AG09319 (cell line): ENCODE results near the gene SAFB2.

Source experiments
- DNase-seq: peaks from one replicate; pipeline ENCODE4 v3.0.0-alpha.2; 2010; ENCODE audit warnings: low read depth; ENCODE audit errors: extremely low read depth
- CTCF ChIP-seq: IDR thresholded peaks from 2 replicates; pipeline ENCODE4 v1.5.1; 2011; ENCODE audit warnings: low read depth, mild to moderate bottlenecking, inconsistent platforms, low read length, moderate library complexity

Gene SAFB2

GRCh38 chr19:5595129-5595528, 27.4 kb downstream of the SAFB2 start:
- TF ChIP-seq CTCF: no peak
- no peak for DNase-seq

- DNase-seq: no peak
- no peak for TF ChIP-seq CTCF
These were observed 28.0 kb downstream of the SAFB2 start for GRCh38 chr19:5594521-5594950.

- no peak for DNase-seq
- no peak for TF ChIP-seq CTCF
These were observed 29.0 kb downstream of the SAFB2 start for GRCh38 chr19:5593343-5594255.

GRCh38 chr19:5592531-5593342, 29.8 kb downstream of the SAFB2 start:
- DNase-seq: no peak
- no peak for TF ChIP-seq CTCF

- DNase-seq: no peak
- no peak for TF ChIP-seq CTCF
These were observed 31.1 kb downstream of the SAFB2 start for GRCh38 chr19:5591476-5591875.

GRCh38 chr19:5590865-5591154, 31.8 kb downstream of the SAFB2 start:
- no peak for DNase-seq
- no peak for TF ChIP-seq CTCF
